PC-3 (cell line): ENCODE measurements around the gene DCAKD. TPM values are rescaled to one million over a fixed set of nuclear protein-coding genes. Genes with fewer than 3 reads are reported as not detected.

ENCODE experiments used
- ATAC-seq: fragments of 200-7000 bp; cut with Tn5 transposase; 2 replicates; pipeline ENCODE4 v1.9.1; 2020; ENCODE audit warnings: mild to moderate bottlenecking, moderate library complexity
- BruUV-seq: library from RNA; stranded (reverse); fragments of 400-500 nt; replicated peaks from 2 replicates; lab custom pipeline; 2021; lab: Mats Ljungman, UMichigan
- CTCF ChIA-PET: fragments of 300-600 bp; sonication (Branson Sonifier 250); formaldehyde crosslinking; loops from one replicate; lab custom pipeline; 2022; ENCODE audit warnings: antibody characterized with exemption; lab: Charles Lee
- POLR2A ChIA-PET: fragments of 300-600 bp; sonication (Branson Sonifier 250); formaldehyde crosslinking; loops from one replicate; lab custom pipeline; 2022; ENCODE audit warnings: antibody characterized with exemption; ENCODE audit not compliant: unreplicated experiment; lab: Charles Lee
- DNase-seq: peaks from one replicate; pipeline ENCODE4 v3.0.0-alpha.2; 2015
- H2AFZ ChIP-seq: fragments of 300-600 bp; sonication (generic); 2 replicates; pipeline ENCODE4 v1.6.0; 2016; ENCODE audit warnings: antibody characterized with exemption, low read length
- H3F3A ChIP-seq: fragments of 300-600 bp; sonication (generic); one replicate; pipeline ENCODE4 v1.6.0; 2017; ENCODE audit warnings: antibody characterized with exemption, low read length, control low read depth, mild to moderate bottlenecking; ENCODE audit not compliant: unreplicated experiment
- H3K27ac ChIP-seq: fragments of 300-600 bp; sonication (generic); 2 replicates; pipeline ENCODE4 v1.5.1; 2016; ENCODE audit warnings: mild to moderate bottlenecking, low read length
- H3K27me3 ChIP-seq: fragments of 300-600 bp; sonication (generic); 2 replicates; pipeline ENCODE4 v1.6.1; 2016; ENCODE audit warnings: low read length, mixed read lengths
- H3K36me3 ChIP-seq: fragments of 300-600 bp; sonication (generic); 2 replicates; pipeline ENCODE4 v1.6.1; 2016; ENCODE audit warnings: low read depth, mixed run types, low read length, mixed read lengths
- H3K4me1 ChIP-seq: fragments of 300-600 bp; sonication (generic); 2 replicates; pipeline ENCODE4 v1.5.1; 2016; ENCODE audit warnings: low read length; ENCODE audit not compliant: insufficient read depth
- H3K4me2 ChIP-seq: fragments of 300-600 bp; sonication (generic); 2 replicates; pipeline ENCODE4 v1.6.0; 2016; ENCODE audit warnings: low read length
- H3K4me3 ChIP-seq: fragments of 300-600 bp; sonication (generic); 2 replicates; pipeline ENCODE4 v1.5.1; 2016; ENCODE audit warnings: mild to moderate bottlenecking, low read length, mixed read lengths
- H3K79me2 ChIP-seq: fragments of 300-600 bp; sonication (generic); 2 replicates; pipeline ENCODE4 v1.6.1; 2017; ENCODE audit warnings: low read length, mixed read lengths
- H3K9ac ChIP-seq: fragments of 300-600 bp; sonication (generic); 2 replicates; pipeline ENCODE4 v1.6.0; 2016; ENCODE audit warnings: mild to moderate bottlenecking, low read length
- H3K9me2 ChIP-seq: fragments of 300-600 bp; sonication (generic); replicated peaks from 2 replicates; pipeline ENCODE4 v1.6.1; 2016; ENCODE audit warnings: mixed run types, low read length, mixed read lengths
- H3K9me3 ChIP-seq: fragments of 300-600 bp; sonication (generic); 2 replicates; pipeline ENCODE4 v1.6.1; 2016; ENCODE audit warnings: low read length, mixed read lengths
- H4K20me1 ChIP-seq: fragments of 300-600 bp; sonication (generic); 2 replicates; pipeline ENCODE4 v1.6.1; 2016; ENCODE audit warnings: low read length, mixed read lengths
- CTCF ChIP-seq: fragments of 300-600 bp; sonication (generic); conservative IDR thresholded peaks from 2 replicates; pipeline ENCODE4 v1.5.1; 2017; ENCODE audit warnings: antibody characterized with exemption, low read depth, mild to moderate bottlenecking, low read length
- EZH2 ChIP-seq: fragments of 300-600 bp; sonication (generic); IDR thresholded peaks from one replicate; pipeline ENCODE4 v1.6.1; 2017; ENCODE audit warnings: antibody characterized with exemption, mild to moderate bottlenecking, low read length; ENCODE audit not compliant: unreplicated experiment
- EZH2phosphoT487 ChIP-seq: fragments of 300-600 bp; sonication (generic); IDR thresholded peaks from 2 replicates; pipeline ENCODE4 v1.6.1; 2018; ENCODE audit warnings: mild to moderate bottlenecking, antibody characterized with exemption, low read length, borderline replicate concordance
- intact Hi-C: fragments of 100-400 bp; cut with micrococcal nuclease; formaldehyde crosslinking; loops from 2 replicates; pipeline ENCODE4 v1.9.0; 2023
- total RNA-seq: library from RNA; depleted of rRNA; stranded (reverse); fragments of >200 nt; gene quantifications from 2 replicates; pipeline ENCODE4 v1.2.3, GENCODE V29; 2014

DCAKD gene
- total RNA-seq, 1 experiment from 2014 or later, result 56.2 TPM

GRCh38 chr17:44979426-44979995 lies 71.9 kb downstream of the DCAKD start:
- ChIA-PET CTCF (no interaction called here), POLR2A (no interaction called here)
- H3K79me2 ChIP-seq, result no peaks in the 10 kb centered on the region
- H2AFZ ChIP-seq, result no peak overlapping the region
- no peaks in the 10 kb centered on the region for H4K20me1 ChIP-seq
- no peaks in the 10 kb centered on the region for H3K36me3 ChIP-seq
- no TSS peak for BruUV-seq
- no peak overlapping the region for H3K9ac ChIP-seq
- no peak overlapping the region for H3K27ac ChIP-seq
- no peak overlapping the region for H3K4me3 ChIP-seq
- ATAC-seq, result no peak
- no peak overlapping the region for H3K4me2 ChIP-seq
- no peaks in the 10 kb centered on the region for H3K27me3 ChIP-seq
- DNase-seq, result no peak
- peaks cover 23% of the 10 kb centered on the region for H3K4me1 ChIP-seq
- TF ChIP-seq EZH2, result no peak
- TF ChIP-seq CTCF, result no peak
- TF ChIP-seq EZH2phosphoT487, result no peak
- intact Hi-C loops, result no loop called here
- no peaks in the 10 kb centered on the region for H3K9me3 ChIP-seq
- H3K9me2 ChIP-seq, result no peaks in the 10 kb centered on the region; the same call in 1 of the 2 replicates
- H3F3A ChIP-seq, result peaks cover 10% of the 10 kb centered on the region

- no peak for DNase-seq
- Histone ChIP-seq H3K4me1 (peaks cover 23% of the 10 kb centered on the region), H3K9me3 (no peaks in the 10 kb centered on the region), H3K27me3 (no peaks in the 10 kb centered on the region), H3K9me2 (no peaks in the 10 kb centered on the region; the same call in 1 of the 2 replicates), H3K9ac (no peak overlapping the region), H3K36me3 (no peaks in the 10 kb centered on the region), H2AFZ (no peak overlapping the region), H3K4me3 (no peak overlapping the region), H3K27ac (no peak overlapping the region), H3K79me2 (no peaks in the 10 kb centered on the region), H4K20me1 (no peaks in the 10 kb centered on the region), H3F3A (peaks cover 10% of the 10 kb centered on the region), H3K4me2 (no peak overlapping the region)
- intact Hi-C loops, result no loop called here
- POLR2A ChIA-PET, result no interaction called here
- BruUV-seq, result no TSS peak
- ATAC-seq, result no peak
- CTCF ChIA-PET, result no interaction called here
- TF ChIP-seq CTCF, result no peak
- TF ChIP-seq EZH2phosphoT487, result no peak
- TF ChIP-seq EZH2, result no peak
Observed at GRCh38 chr17:44978807-44979206, 72.6 kb downstream of the DCAKD start.

GRCh38 chr17:44977814-44978550 lies 73.5 kb downstream of the DCAKD start:
- Histone ChIP-seq H3K9ac (no peak overlapping the region), H3K4me1 (peaks cover 25% of the 10 kb centered on the region), H3F3A (peaks cover 10% of the 10 kb centered on the region), H2AFZ (no peak overlapping the region), H3K4me2 (no peak overlapping the region), H3K36me3 (no peaks in the 10 kb centered on the region), H3K27ac (no peak overlapping the region), H3K9me2 (no peaks in the 10 kb centered on the region; the same call in 1 of the 2 replicates), H3K27me3 (no peaks in the 10 kb centered on the region), H3K9me3 (no peaks in the 10 kb centered on the region), H4K20me1 (no peaks in the 10 kb centered on the region), H3K79me2 (no peaks in the 10 kb centered on the region), H3K4me3 (no peak overlapping the region)
- DNase-seq, result no peak
- no peak for ATAC-seq
- CTCF ChIA-PET, result interaction anchor here (0.6 to 0.9 kb wide), 2 partner anchors 56 to 68 kb away, joined by 4 to 6 read pairs; no protein-coding TSS in a partner anchor
- intact Hi-C loops, result loop anchor here (1.0 kb wide), 1 partner anchor 58 kb away; no protein-coding TSS in a partner anchor
- BruUV-seq, result no TSS peak
- TF ChIP-seq EZH2phosphoT487 (no peak), EZH2 (no peak), CTCF (no peak)
- POLR2A ChIA-PET, result no interaction called here
